Measurements from ENCODE around the gene PDE4C. TPM values are rescaled to one million over a fixed set of nuclear protein-coding genes. Genes with fewer than 3 reads are reported as not detected.

PDE4C gene
- total and polyA plus RNA-seq, 9 of the 15 experiments (the other 6 are each of a cell fraction or from before 2014, with no cell fraction given), result 0.04 to 0.91 (median 0.20) TPM; not detected in 1

DNA sequence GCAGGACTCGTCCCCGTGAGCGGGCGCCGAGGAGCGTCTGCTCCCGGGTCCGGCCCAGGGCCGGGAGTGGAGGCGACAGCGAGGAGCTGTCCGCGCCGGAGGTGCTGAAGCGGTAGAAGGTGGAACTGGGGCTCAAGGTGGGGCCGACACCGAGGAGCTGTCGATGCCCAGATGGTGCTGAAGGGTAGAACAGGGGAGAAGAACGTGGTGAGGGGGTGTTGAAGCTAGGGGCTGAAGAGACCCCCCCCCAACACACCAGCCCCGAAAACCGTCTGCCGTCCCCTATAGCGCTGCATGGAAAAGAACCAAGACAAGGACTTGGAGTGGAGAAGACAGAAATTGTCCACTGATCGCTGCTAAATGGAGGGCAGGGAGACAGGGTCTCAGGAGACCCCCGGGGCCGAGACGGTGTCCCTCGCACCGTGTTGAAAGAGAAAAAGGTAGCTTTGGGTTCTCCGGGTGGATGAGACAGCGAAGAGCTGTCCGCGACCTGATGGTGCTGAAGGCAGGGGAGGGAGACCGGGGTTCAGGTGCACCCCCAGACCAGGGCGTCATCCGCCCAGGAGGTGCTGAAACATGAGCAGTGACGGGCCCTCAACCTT lies 7.1 kb upstream of the PDE4C start (continued):
- TF ChIP-seq, protein P1, sequence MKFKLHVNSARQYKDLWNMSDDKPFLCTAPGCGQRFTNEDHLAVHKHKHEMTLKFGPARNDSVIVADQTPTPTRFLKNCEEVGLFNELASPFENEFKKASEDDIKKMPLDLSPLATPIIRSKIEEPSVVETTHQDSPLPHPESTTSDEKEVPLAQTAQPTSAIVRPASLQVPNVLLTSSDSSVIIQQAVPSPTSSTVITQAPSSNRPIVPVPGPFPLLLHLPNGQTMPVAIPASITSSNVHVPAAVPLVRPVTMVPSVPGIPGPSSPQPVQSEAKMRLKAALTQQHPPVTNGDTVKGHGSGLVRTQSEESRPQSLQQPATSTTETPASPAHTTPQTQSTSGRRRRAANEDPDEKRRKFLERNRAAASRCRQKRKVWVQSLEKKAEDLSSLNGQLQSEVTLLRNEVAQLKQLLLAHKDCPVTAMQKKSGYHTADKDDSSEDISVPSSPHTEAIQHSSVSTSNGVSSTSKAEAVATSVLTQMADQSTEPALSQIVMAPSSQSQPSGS (CRISPR knock-in tag; IDR thresholded peaks at IDR 0.05), result peak; percentile 71; the same call in 1 of the 2 replicates
- TF ChIP-seq ZNF589 (CRISPR knock-in tag; IDR thresholded peaks at IDR 0.05; ENCODE audit: low read depth), result peak; percentile 78; the same call in 1 of the 2 replicates
- TF ChIP-seq, protein P2, sequence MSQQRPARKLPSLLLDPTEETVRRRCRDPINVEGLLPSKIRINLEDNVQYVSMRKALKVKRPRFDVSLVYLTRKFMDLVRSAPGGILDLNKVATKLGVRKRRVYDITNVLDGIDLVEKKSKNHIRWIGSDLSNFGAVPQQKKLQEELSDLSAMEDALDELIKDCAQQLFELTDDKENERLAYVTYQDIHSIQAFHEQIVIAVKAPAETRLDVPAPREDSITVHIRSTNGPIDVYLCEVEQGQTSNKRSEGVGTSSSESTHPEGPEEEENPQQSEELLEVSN (IDR thresholded peaks at IDR 0.05; ENCODE audit: borderline replicate concordance in 1 of 2, extremely low read depth in 1 of 2, insufficient read depth in 1 of 2, insufficient read length in 1 of 2, low read depth in 1 of 2, low read length in 1 of 2, poor library complexity in 1 of 2, severe bottlenecking in 1 of 2), result no peak
- TF ChIP-seq USF2 (CRISPR knock-in tag; IDR thresholded peaks at IDR 0.05), result peak; percentile 17
- TF ChIP-seq RAD51 (IDR thresholded peaks at IDR 0.05; ENCODE audit: borderline replicate concordance, low read depth), result no peak
- no peak for TF ChIP-seq RBM25 (IDR thresholded peaks at IDR 0.05; ENCODE audit: low read depth, low read length, severe bottlenecking)
- peak; percentile 61; the same call in 1 of the 2 replicates for TF ChIP-seq CREM (IDR thresholded peaks at IDR 0.05; ENCODE audit: low read depth)
- peak; percentile 84 for TF ChIP-seq NR2C2 (CRISPR knock-in tag; IDR thresholded peaks at IDR 0.05)
- no peak; the same call in 1 of the 2 replicates for TF ChIP-seq NR2C2 (tag; IDR thresholded peaks at IDR 0.05)
- TF ChIP-seq MTA1 (IDR thresholded peaks at IDR 0.05; ENCODE audit: borderline replicate concordance), result no peak
- no peak for TF ChIP-seq MYNN (IDR thresholded peaks at IDR 0.05)
- peak; percentile 55; the same call in 1 of the 2 replicates for TF ChIP-seq MYNN (CRISPR knock-in tag; IDR thresholded peaks at IDR 0.05)
- TF ChIP-seq ZNF311 (CRISPR knock-in tag; IDR thresholded peaks at IDR 0.05), result peak; percentile 53; the same call in 1 of the 2 replicates
- no peak for TF ChIP-seq ZNF444 (CRISPR knock-in tag; IDR thresholded peaks at IDR 0.05)
- TF ChIP-seq MYBL2 (IDR thresholded peaks at IDR 0.05; ENCODE audit: low read depth), result no peak
- TF ChIP-seq MYBL2 (CRISPR knock-in tag; IDR thresholded peaks at IDR 0.05; ENCODE audit: borderline replicate concordance), result no peak
- TF ChIP-seq KAT7 (CRISPR knock-in tag; IDR thresholded peaks at IDR 0.05; ENCODE audit: borderline replicate concordance), result 0 out of 2 replicates have a peak, but pooled peaks have one; percentile 64
- TF ChIP-seq ZNF449 (CRISPR knock-in tag; IDR thresholded peaks at IDR 0.05), result no peak
- TF ChIP-seq FIP1L1 (IDR thresholded peaks at IDR 0.05; ENCODE audit: low read depth, low read length, poor library complexity, severe bottlenecking), result no peak
- peak; percentile 15 for TF ChIP-seq PCBP1 (IDR thresholded peaks at IDR 0.05; ENCODE audit: low read depth, low read length, poor library complexity, severe bottlenecking)
- no peak for TF ChIP-seq PKNOX1 (IDR thresholded peaks at IDR 0.05)
- no peak for TF ChIP-seq CBX8 (IDR thresholded peaks at IDR 0.05; ENCODE audit: borderline replicate concordance, extremely low read depth, low read depth, low read length, poor library complexity, severe bottlenecking)
